Posterior vena cava (tissue), 2 donors: ENCODE results near the gene RFX8. TPM values are rescaled to one million over a fixed set of nuclear protein-coding genes. Genes with fewer than 3 reads are reported as not detected.

Experiments
- DNase-seq: peaks from one replicate; pipeline ENCODE4 v3.0.0-alpha.2; 2020; ENCODE audit warnings: low spot score
- intact Hi-C, 2 donors: fragments of 100-400 bp; cut with DNase I; formaldehyde crosslinking; loops; one replicate each; pipeline versions ENCODE4 v1.14.1 to v1.14.2; 2022 to 2023
- total RNA-seq, 2 donors: library from RNA; stranded (reverse); fragmentation: NEBNext Ultra II Directional; extraction: Animal tissue kit (Norgen Biotek cat#: 25700); gene quantifications; one replicate each; pipeline ENCODE4 v1.2.1, GENCODE V29; 2021
- donor health status: DM: yes; HTN: yes; CAD: no.
- donor health status: DM: yes; HTN: yes; CAD: no.

The RFX8 gene
- total RNA-seq, 2 donors from 2014 or later: 0.32 to 0.38 TPM

DNA sequence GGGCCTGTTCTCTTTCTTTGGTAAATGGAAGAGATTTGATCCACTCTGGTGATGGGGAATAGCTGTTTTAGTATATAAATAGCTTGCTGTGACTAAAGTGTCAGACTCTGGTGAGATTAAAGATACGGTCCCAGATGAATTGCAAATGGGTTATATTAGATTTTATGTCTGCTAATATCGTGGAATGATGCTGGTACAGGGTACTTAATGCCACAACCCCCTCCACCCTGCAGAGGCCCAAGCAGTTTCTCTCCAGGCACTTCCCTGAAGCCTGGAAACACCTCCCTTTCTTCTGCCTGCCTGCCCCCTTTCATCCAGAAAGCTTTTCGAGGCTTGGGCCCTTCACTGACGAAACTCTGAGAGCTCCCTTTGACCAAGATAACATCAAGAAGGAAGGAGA is 21.4 kb upstream of the RFX8 start:
- no peak for DNase-seq
- intact Hi-C loops: no loop called here

DNA sequence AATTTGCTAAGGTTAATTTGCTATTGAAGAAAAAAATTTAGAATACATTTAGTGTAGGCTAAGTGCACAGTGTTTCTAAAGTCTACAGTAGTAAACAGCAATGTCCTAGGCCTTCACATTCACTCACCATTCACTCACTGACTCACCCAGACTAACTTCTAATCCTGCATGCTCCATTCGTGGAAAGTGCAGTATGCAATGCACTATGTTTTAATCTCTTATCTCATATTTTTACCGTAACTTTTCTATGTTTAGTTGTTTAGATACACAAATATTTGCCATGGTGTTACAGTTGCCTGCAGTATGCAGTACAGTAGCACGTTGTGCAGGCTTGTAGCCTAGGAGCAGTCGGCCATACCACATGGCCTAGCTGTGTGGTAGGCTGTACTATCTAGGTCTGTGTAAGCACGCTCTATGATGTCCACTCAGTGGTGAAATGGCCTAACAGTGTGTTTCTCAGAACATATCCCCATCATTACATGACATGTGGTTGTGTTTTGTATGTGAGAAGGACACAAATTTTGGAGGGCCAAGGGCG is 18.1 kb upstream of the RFX8 start:
- intact Hi-C loops: no loop called here
- DNase-seq: no peak

- DNase-seq: no peak
- intact Hi-C loops: no loop called here
Observed at GRCh38 chr2:101486994-101487393, 12.1 kb upstream of the RFX8 start.

GRCh38 chr2:101486258-101486701 is 11.4 kb upstream of the RFX8 start:
- DNase-seq: no peak
- intact Hi-C loops: no loop called here

- intact Hi-C loops: no loop called here
- DNase-seq: no peak
Observed at GRCh38 chr2:101485856-101486255, 10.9 kb upstream of the RFX8 start.

DNA sequence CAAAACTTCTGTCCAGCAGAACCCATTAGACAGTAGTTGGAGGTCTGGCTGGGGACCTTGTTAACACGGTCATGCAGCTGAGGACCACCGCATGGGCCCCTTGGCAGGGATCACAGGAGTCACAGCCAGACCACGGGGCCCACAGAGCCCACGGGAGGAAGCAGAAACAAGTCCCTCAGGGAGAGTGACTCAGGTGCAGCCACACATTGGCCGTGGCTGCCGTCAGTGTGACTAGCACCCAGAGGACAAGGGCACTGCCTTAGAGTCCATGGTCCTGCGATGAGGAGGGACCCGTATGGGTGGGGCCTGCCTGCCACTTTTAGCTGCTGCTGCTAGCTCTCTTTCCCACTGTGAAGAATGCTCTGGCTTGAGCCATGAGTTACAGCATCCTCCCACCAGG is 5.9 kb upstream of the RFX8 start:
- no peak for DNase-seq
- intact Hi-C loops: no loop called here

DNA sequence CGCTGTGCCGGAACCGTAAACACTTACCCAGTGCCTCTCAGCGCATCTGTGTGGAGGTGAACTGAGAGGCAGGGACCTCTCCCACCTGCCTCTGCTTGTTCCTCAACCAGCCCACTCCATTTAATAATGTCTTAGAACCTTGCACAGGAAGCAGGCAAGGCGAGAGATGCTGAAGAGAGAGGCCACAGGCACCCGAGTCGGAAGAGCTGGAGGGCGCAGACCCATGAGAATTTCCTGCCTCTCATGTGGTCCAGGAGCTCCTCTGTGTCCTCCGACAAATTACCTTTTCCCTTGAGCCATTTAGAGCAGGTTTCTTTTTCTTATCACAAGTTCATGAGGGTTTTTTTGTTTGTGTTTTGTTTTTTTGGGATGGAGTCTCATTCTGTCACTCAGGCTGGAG is 4.9 kb upstream of the RFX8 start:
- DNase-seq: no peak
- intact Hi-C loops: no loop called here

DNA sequence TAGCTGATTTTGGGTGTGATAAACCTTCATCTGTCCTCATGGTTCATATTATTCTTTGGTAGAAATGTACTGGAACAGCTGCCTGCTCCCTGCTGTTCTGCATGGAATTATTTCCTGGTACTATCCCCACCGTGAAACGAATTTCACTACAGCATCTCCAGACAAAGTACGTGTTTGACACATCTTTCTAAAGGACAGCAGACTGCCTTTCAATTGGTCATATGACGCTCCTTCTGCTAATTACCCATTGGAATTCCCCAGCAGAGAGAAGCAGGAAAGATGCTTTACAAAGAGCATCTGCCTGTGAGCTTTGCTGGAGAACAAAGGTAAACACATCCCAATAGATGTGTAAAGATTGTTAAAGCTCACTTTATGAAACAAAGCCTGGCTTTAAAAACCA is 4.4 kb upstream of the RFX8 start:
- intact Hi-C loops: no loop called here
- no peak for DNase-seq

GRCh38 chr2:101478181-101479001 is 3.5 kb upstream of the RFX8 start:
- intact Hi-C loops: no loop called here
- DNase-seq: no peak

DNA sequence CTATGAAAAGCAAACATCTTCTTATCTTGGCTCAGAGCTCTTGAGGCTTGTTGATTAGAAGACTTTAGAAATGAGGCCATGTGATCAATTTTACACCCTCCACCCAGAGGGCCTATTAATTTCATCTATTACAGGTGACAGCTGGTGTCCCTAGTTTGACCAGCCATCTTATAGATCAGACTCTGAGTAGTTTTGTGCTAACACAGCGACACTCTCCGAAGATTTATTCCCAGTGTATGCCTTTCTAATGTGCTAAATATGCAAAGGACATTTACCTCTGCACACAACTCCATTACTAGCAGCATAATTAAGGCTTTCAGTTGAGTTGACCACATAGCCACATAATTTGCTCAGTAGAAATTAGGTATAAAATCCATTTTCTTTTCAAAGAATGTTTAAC is 2.6 kb upstream of the RFX8 start:
- DNase-seq: no peak
- intact Hi-C loops: no loop called here

GRCh38 chr2:101476605-101477208 is 1.8 kb upstream of the RFX8 start:
- intact Hi-C loops: no loop called here
- DNase-seq: no peak

GRCh38 chr2:101473911-101474701 is 806 bp downstream of the RFX8 start:
- intact Hi-C loops: no loop called here

GRCh38 chr2:101473591-101473910 is 1.4 kb downstream of the RFX8 start:
- intact Hi-C loops: no loop called here
- DNase-seq: no peak

More at GRCh38 chr2:101473911-101474701, 806 bp downstream of the RFX8 start:
- peak; percentile 90 for DNase-seq

DNA sequence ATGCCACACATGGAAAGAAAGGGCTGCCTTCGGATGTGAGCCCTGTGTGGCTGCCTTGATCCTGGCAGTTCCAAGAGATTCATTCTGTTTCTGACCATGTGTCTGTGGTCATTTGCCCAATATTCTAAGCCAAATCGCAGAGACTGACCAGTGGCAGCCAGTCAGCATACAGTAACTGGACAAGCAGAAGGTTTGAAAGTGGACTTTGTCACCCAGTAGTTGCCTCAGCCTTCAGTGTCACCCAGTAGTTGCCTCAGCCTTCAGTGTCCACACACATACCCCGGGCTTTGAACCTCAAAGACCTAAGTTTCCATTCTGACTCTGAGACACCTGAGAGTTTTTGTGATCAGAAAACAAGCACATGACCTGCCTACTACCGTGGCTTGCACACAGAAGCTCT is 5.0 kb downstream of the RFX8 start:
- intact Hi-C loops: no loop called here

DNA sequence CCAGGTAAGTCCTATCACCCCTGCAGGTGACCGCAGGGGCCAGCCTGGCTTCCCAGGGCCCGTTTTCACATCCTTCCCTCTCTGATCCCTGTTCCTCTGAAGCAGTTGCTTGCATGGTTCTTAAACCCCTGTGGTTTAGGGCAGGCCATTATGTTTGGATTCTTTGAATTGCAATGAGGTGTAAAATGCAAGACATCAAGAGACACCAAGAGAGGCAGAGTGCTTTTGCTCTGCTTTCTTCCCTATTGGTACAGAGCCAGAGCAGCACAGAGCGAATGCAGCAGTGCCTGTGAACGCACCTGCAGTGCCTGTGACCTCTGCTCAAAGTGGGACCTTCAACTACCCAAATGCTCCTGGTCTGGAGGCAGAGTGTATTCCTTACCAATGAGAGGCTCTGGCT is 7.6 kb downstream of the RFX8 start:
- DNase-seq: no peak
- intact Hi-C loops: no loop called here

More for the DNA sequence above, 5.0 kb downstream of the RFX8 start:
- DNase-seq: no peak

GRCh38 chr2:101466426-101466825 is 8.5 kb downstream of the RFX8 start:
- no peak for DNase-seq
- intact Hi-C loops: no loop called here

DNA sequence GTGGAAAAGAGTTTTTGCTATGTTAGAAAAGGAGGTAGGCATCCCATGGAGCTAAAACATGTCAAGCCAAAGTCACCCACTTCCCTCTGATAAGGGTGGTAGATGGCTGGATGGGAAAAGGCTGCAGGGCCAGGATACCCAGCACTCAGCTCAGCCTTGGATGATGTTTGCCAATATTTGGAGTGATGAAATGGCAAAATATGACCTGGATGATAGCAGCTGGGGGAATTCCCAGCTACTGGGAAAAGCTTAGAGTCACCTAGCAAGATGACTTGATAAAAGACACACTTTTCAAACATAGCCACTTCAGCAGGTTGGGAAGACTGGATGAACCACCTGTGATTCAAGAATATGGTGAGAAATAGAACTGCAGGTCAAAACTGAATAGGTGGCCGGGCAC is 10.1 kb downstream of the RFX8 start:
- intact Hi-C loops: no loop called here

DNA sequence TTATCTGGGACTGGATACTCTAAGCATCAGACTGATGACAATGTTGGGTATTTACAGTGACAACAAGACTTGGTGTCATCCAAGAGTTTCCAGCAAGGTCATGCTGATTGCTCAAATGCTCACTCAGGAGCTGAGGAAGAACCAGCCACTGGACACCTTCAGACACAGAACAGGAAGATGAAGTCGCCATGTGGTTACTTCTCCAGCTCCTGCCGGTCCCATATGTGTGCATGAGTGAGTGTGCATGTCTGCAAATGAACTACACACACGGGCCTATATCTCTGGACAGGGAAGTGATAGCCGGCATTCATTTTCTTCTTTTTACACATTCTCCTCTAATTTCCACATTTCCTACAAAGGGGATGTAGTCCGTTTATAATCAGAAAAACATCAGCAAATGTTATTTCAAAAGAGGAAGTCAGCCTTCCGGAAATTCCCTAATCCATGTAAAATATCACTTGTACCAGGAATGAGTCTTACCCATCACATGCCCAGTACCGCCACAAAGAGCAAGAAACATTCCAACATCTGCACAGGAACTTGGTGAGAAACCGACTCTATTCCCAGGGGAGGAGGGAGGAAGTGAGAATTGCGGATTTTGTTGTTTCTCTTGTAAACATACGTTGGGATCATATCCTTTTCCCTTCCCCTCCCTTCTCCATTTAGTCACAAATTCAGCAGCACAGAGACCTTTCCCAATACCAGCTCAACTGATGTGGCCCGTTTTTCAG is 10.8 kb downstream of the RFX8 start:
- intact Hi-C loops: no loop called here
- no peak for DNase-seq

More for the DNA sequence above, 10.1 kb downstream of the RFX8 start:
- DNase-seq: no peak

DNA sequence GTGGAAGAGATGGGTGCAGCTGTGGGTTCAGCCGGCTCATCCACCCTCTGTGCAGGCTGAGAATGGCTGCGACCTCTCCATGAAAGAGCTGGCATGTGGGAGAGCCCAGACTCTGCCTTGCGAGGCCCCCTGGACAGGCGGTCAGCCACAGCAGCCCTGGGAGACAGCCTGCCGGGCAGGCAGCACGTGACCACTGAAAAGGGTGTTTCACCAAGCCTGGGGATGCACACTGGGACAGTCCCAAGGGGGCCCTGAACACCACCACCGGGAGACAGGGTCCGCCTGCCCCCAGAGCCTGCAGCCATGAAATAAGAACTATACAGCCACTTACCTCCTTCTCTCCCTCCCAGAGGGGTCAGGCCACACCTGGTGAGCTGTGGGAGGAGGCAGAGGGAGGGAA is 11.5 kb downstream of the RFX8 start:
- no peak for DNase-seq
- intact Hi-C loops: no loop called here

DNA sequence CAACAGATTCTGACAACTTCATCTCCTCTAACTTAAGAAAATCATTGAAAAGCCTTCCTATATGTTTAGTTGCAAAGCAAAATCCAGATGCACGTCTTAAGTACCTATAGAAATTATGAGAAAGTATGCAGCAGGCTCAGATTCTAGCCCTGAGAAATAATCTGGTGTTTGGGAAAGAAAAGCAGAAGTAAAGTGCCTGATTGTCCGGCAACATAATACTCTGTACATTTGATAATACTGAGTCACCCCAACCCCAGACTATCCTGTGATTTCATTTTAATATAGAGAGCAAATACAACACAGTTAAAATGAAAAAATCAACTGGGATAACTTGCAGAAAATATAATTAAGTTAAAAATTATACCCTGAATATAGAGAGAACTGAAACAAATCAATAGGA is 13.5 kb downstream of the RFX8 start:
- DNase-seq: no peak
- intact Hi-C loops: no loop called here
